Endothelial cell of umbilical vein (primary cell): ENCODE data around the gene VASN.

Experiments used
- CTCF ChIP-seq, 2 donors: IDR thresholded peaks; 1 replicate in 1 of 2; 2 replicates in 1 of 2; pipeline ENCODE4 v1.5.1; 2011; ENCODE audit warnings: low read length in 2 of 2, mild to moderate bottlenecking in 2 of 2, moderate library complexity in 2 of 2, control low read depth in 1 of 2, inconsistent platforms in 1 of 2, low read depth in 1 of 2; ENCODE audit not compliant: insufficient read depth in 1 of 2; ENCODE audit errors: extremely low read depth in 1 of 2
- EZH2 ChIP-seq: IDR thresholded peaks from 2 replicates; pipeline ENCODE4 v1.6.1; 2012; ENCODE audit warnings: borderline replicate concordance, low read depth, mild to moderate bottlenecking, moderate library complexity, low read length, inconsistent platforms; ENCODE audit not compliant: severe bottlenecking
- FOS ChIP-seq: IDR thresholded peaks from 2 replicates; pipeline ENCODE4 v1.6.1; 2011; ENCODE audit warnings: mild to moderate bottlenecking, low read length, moderate library complexity, borderline replicate concordance; ENCODE audit not compliant: insufficient read depth
- JUN ChIP-seq: IDR thresholded peaks from 2 replicates; pipeline ENCODE4 v1.6.1; 2011; ENCODE audit warnings: borderline replicate concordance, low read depth; ENCODE audit not compliant: insufficient read length, insufficient read depth
- POLR2A ChIP-seq: IDR thresholded peaks from 2 replicates; pipeline ENCODE4 v1.6.1; 2012; ENCODE audit warnings: low read depth, mild to moderate bottlenecking, control low read depth, low read length
- POLR2AphosphoS5 ChIP-seq: IDR thresholded peaks from 2 replicates; pipeline ENCODE4 v1.6.1; 2012; ENCODE audit warnings: low read depth, mild to moderate bottlenecking, control low read depth, low read length, moderate library complexity; ENCODE audit not compliant: insufficient read depth

- TF ChIP-seq CTCF (IDR thresholded peaks at IDR 0.05; ENCODE audit: extremely low read depth in 1 of 2, insufficient read depth in 1 of 2, low read depth in 1 of 2, low read length in 2 of 2) (no peak), POLR2AphosphoS5 (no peak), POLR2A (no peak), EZH2 (no peak), FOS (no peak), JUN (no peak)
Observed at GRCh38 chr16:4354512-4355409, 16.9 kb upstream of the VASN start.
